ENCODE measurements around the gene FGF12.

FGF12 gene

GRCh38 chr3:192255839-192256238, 471.5 kb downstream of the FGF12 start:
- Histone ChIP-seq H3K4me3 (no peak overlapping the region), H3K27ac (no peak overlapping the region)
- no peak for DNase-seq (ENCODE audit: low spot score)
- TF ChIP-seq CTCF (IDR thresholded peaks at IDR 0.05): no peak

GRCh38 chr3:192253138-192253887, 474.0 kb downstream of the FGF12 start:
- no peak for TF ChIP-seq CTCF (IDR thresholded peaks at IDR 0.05)
- no peak overlapping the region for H3K4me3 ChIP-seq
- H3K27ac ChIP-seq: no peak overlapping the region
- DNase-seq (ENCODE audit: low spot score): no peak

GRCh38 chr3:192249516-192249915, 477.8 kb downstream of the FGF12 start:
- H3K27ac ChIP-seq: no peak overlapping the region
- no peak for TF ChIP-seq CTCF (IDR thresholded peaks at IDR 0.05)
- no peak overlapping the region for H3K4me3 ChIP-seq
- no peak for DNase-seq (ENCODE audit: low spot score)

- no peak overlapping the region for H3K4me3 ChIP-seq
- no peak for TF ChIP-seq CTCF (IDR thresholded peaks at IDR 0.05)
- H3K27ac ChIP-seq: no peak overlapping the region
- no peak for DNase-seq (ENCODE audit: low spot score)
Observed at GRCh38 chr3:192246847-192247559, 480.3 kb downstream of the FGF12 start.

- DNase-seq (ENCODE audit: low spot score): no peak
- H3K27ac ChIP-seq: no peak overlapping the region
- no peak overlapping the region for H3K4me3 ChIP-seq
- no peak for TF ChIP-seq CTCF (IDR thresholded peaks at IDR 0.05)
Observed at GRCh38 chr3:192244591-192244990, 482.8 kb downstream of the FGF12 start.

GRCh38 chr3:192239956-192240355, 487.4 kb downstream of the FGF12 start:
- no peak for DNase-seq (ENCODE audit: low spot score)

More at GRCh38 chr3:192239956-192240355, 487.4 kb downstream of the FGF12 start:
- no peak for TF ChIP-seq CTCF (IDR thresholded peaks at IDR 0.05)
- Histone ChIP-seq H3K4me3 (no peak overlapping the region), H3K27ac (no peak overlapping the region)
